ENCODE measurements around the gene ESPL1.

DNA sequence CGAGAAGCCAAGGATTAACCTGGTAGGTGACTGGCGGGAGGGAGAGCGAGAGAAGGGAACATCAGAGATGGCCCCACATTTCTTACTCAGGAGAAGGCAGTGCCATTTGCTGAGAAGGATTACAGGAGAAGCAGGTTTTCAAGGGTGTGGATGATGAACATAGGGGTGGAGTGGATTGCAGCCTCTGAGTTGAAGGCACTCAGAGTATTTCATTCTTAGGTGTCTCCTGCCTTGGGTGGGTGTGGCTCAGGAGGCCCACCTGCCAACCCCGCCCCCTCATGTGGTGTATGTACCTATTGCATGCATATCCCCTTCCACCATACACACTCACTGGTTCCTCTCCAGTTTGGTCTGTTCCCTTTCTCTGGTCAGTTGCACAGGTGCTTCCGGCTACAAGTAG lies 6.3 kb downstream of the ESPL1 start:
- TF ChIP-seq ZC3H11A (IDR thresholded peaks at IDR 0.05) (no peak), CEBPB (IDR thresholded peaks at IDR 0.05) (no peak), POLR2A (IDR thresholded peaks at IDR 0.05; ENCODE audit: low read length) (no peak), POLR2AphosphoS2 (conservative IDR thresholded peaks at IDR 0.05; ENCODE audit: low read length) (no peak), HOXA7 (CRISPR knock-in tag; IDR thresholded peaks at IDR 0.05) (no peak)
